ENCODE data around the gene MREG. TPM values are rescaled to one million over a fixed set of nuclear protein-coding genes. Genes with fewer than 3 reads are reported as not detected.

Gene MREG
- total and polyA plus RNA-seq, 4 donors = 0.87 to 3.1 (median 2.7) TPM

- Histone ChIP-seq H3K4me3 (ENCODE audit: low read depth in 1 of 3, low read length in 3 of 3) (no peak overlapping the region), H3K9me3 (ENCODE audit: control insufficient read depth in 4 of 4, low read length in 3 of 4) (no peaks in the 10 kb centered on the region), H3K4me1 (ENCODE audit: control insufficient read depth in 4 of 4, insufficient read depth in 4 of 4, low read length in 3 of 4) (no peaks in the 10 kb centered on the region), H3K27me3 (ENCODE audit: control insufficient read depth in 4 of 4, insufficient read depth in 4 of 4, low read length in 3 of 4) (no peaks in the 10 kb centered on the region), H3K27ac (ENCODE audit: low read depth in 1 of 2, low read length in 2 of 2) (no peak overlapping the region), H3K36me3 (ENCODE audit: control insufficient read depth in 4 of 4, insufficient read depth in 3 of 4, low read depth in 1 of 4, low read length in 3 of 4) (peaks cover 2 to 44% (median 25%) of the 10 kb centered on the region in 4 donors), H3K9ac (ENCODE audit: low read depth in 1 of 2, low read length in 2 of 2) (no peak overlapping the region)
- 95% methylated on average over 7 of the region's 7 CpGs for WGBS
- no peak for DNase-seq (ENCODE audit: low spot score)
- TF ChIP-seq NR2F2 (IDR thresholded peaks at IDR 0.05) (no peak), RXRA (IDR thresholded peaks at IDR 0.05) (no peak), FOXA2 (IDR thresholded peaks at IDR 0.05) (no peak), REST (IDR thresholded peaks at IDR 0.05) (no peak), MAX (IDR thresholded peaks at IDR 0.05) (no peak), YY1 (IDR thresholded peaks at IDR 0.05) (no peak), SP1 (IDR thresholded peaks at IDR 0.05) (no peak), HNF4A (conservative IDR thresholded peaks at IDR 0.05) (no peak), RAD21 (IDR thresholded peaks at IDR 0.05) (no peak), ATF3 (IDR thresholded peaks at IDR 0.05) (no peak), EGR1 (IDR thresholded peaks at IDR 0.05; ENCODE audit: low read depth in 2 of 2) (no peak), FOXA1 (IDR thresholded peaks at IDR 0.05) (no peak), HNF4G (IDR thresholded peaks at IDR 0.05) (no peak), ZBTB33 (IDR thresholded peaks at IDR 0.05) (no peak), CTCF (IDR thresholded peaks at IDR 0.05; ENCODE audit: low read depth, low read length, missing input control) (no peak)
These were observed 16.2 kb upstream of the MREG start for GRCh38 chr2:216029416-216030129.

All from liver (tissue), 9 donors.